H9 (cell line): ENCODE data around the gene ZSCAN30. TPM values are rescaled to one million over a fixed set of nuclear protein-coding genes. Genes with fewer than 3 reads are reported as not detected.

Experiments
- DNase-seq: peaks from one replicate; pipeline ENCODE4 v3.0.0-alpha.2; 2017
- H2AFZ ChIP-seq: one replicate; pipeline ENCODE4 v1.6.1; 2013; ENCODE audit warnings: mild to moderate bottlenecking, low read length, control low read depth, moderate library complexity
- H2AK5ac ChIP-seq: 2 replicates; pipeline ENCODE4 v1.6.1; 2013; ENCODE audit warnings: low read length, control low read depth, mixed read lengths; ENCODE audit not compliant: insufficient read length
- H2BK120ac ChIP-seq: one replicate; pipeline ENCODE4 v1.6.1; 2013; ENCODE audit warnings: low read depth, mild to moderate bottlenecking, low read length, control low read depth, inconsistent platforms; ENCODE audit not compliant: poor library complexity, severe bottlenecking
- H2BK12ac ChIP-seq: 2 replicates; pipeline ENCODE4 v1.6.1; 2013; ENCODE audit warnings: low read length, control low read depth, mixed read lengths, low read depth; ENCODE audit not compliant: insufficient read length
- H2BK15ac ChIP-seq: 2 replicates; pipeline ENCODE4 v1.6.1; 2013; ENCODE audit warnings: low read depth, low read length, control low read depth
- H2BK20ac ChIP-seq: one replicate; pipeline ENCODE4 v1.6.1; 2013; ENCODE audit warnings: low read depth, mild to moderate bottlenecking, low read length, control low read depth, inconsistent platforms; ENCODE audit not compliant: poor library complexity, severe bottlenecking
- H2BK5ac ChIP-seq: 2 replicates; pipeline ENCODE4 v1.6.1; 2013; ENCODE audit warnings: low read length, control low read depth, mixed read lengths; ENCODE audit not compliant: insufficient read length
- H3K14ac ChIP-seq: 2 replicates; pipeline ENCODE4 v1.6.1; 2013; ENCODE audit warnings: low read length, control low read depth; ENCODE audit not compliant: insufficient read depth
- H3K18ac ChIP-seq: 2 replicates; pipeline ENCODE4 v1.6.1; 2013; ENCODE audit warnings: low read depth, mild to moderate bottlenecking, mixed read lengths, low read length, control low read depth; ENCODE audit not compliant: insufficient read length
- H3K23ac ChIP-seq: 2 replicates; pipeline ENCODE4 v1.6.1; 2013; ENCODE audit warnings: low read length, control low read depth, mixed read lengths, low read depth; ENCODE audit not compliant: insufficient read length
- H3K23me2 ChIP-seq: 2 replicates; pipeline ENCODE4 v1.6.1; 2013; ENCODE audit warnings: low read depth, mild to moderate bottlenecking, mixed read lengths, low read length, control low read depth; ENCODE audit not compliant: insufficient read length, poor library complexity, severe bottlenecking
- H3K27ac ChIP-seq: 2 replicates; pipeline ENCODE4 v1.5.1; 2013; ENCODE audit warnings: low read length, control low read depth, mixed read lengths, low read depth; ENCODE audit not compliant: insufficient read length
- H3K27me3 ChIP-seq: 2 replicates; pipeline ENCODE4 v1.6.1; 2013; ENCODE audit warnings: low read length, control low read depth, inconsistent platforms; ENCODE audit not compliant: insufficient read depth
- H3K4ac ChIP-seq: 2 replicates; pipeline ENCODE4 v1.6.1; 2013; ENCODE audit warnings: low read depth, mild to moderate bottlenecking, control low read depth, inconsistent platforms, low read length, moderate library complexity
- H3K4me1 ChIP-seq: 2 replicates; pipeline ENCODE4 v1.6.1; 2013; ENCODE audit warnings: low read length, control low read depth, inconsistent platforms; ENCODE audit not compliant: insufficient read depth
- H3K4me2 ChIP-seq: 2 replicates; pipeline ENCODE4 v1.6.1; 2013; ENCODE audit warnings: low read length, control low read depth, mixed read lengths; ENCODE audit not compliant: insufficient read length, insufficient read depth
- H3K56ac ChIP-seq: 2 replicates; pipeline ENCODE4 v1.6.1; 2013; ENCODE audit warnings: low read depth, mild to moderate bottlenecking, mixed read lengths, low read length, control low read depth; ENCODE audit not compliant: insufficient read length
- H3K79me1 ChIP-seq: 2 replicates; pipeline ENCODE4 v1.6.1; 2013; ENCODE audit warnings: low read depth, mild to moderate bottlenecking, moderate library complexity, low read length, control low read depth, inconsistent platforms; ENCODE audit not compliant: insufficient read depth, poor library complexity, severe bottlenecking
- H3K79me2 ChIP-seq: 2 replicates; pipeline ENCODE4 v1.6.1; 2013; ENCODE audit warnings: low read length, control low read depth, inconsistent platforms; ENCODE audit not compliant: insufficient read depth
- H3K9ac ChIP-seq: 2 replicates; pipeline ENCODE4 v1.6.1; 2013; ENCODE audit warnings: low read length, control low read depth, mixed read lengths; ENCODE audit not compliant: insufficient read length; ENCODE audit errors: extremely low read depth
- H3K9me3 ChIP-seq: one replicate; pipeline ENCODE4 v1.6.1; 2013; ENCODE audit warnings: low read depth, low read length, inconsistent platforms; ENCODE audit not compliant: control insufficient read depth
- H3T11ph ChIP-seq: one replicate; pipeline ENCODE4 v1.6.1; 2013; ENCODE audit warnings: mild to moderate bottlenecking, low read length, control low read depth, inconsistent platforms
- H4K20me1 ChIP-seq: one replicate; pipeline ENCODE4 v1.6.1; 2013; ENCODE audit not compliant: control insufficient read depth, insufficient read length, insufficient read depth
- H4K5ac ChIP-seq: 2 replicates; pipeline ENCODE4 v1.6.1; 2013; ENCODE audit warnings: low read depth, mild to moderate bottlenecking, mixed read lengths, low read length, control low read depth; ENCODE audit not compliant: insufficient read length
- H4K8ac ChIP-seq: replicated peaks from 2 replicates; pipeline ENCODE4 v1.6.1; 2013; ENCODE audit warnings: low read length, control low read depth, mixed read lengths, low read depth; ENCODE audit not compliant: insufficient read length
- H4K91ac ChIP-seq: 2 replicates; pipeline ENCODE4 v1.6.1; 2013; ENCODE audit warnings: low read depth, mild to moderate bottlenecking, moderate library complexity, mixed read lengths, low read length, control low read depth; ENCODE audit not compliant: insufficient read length
- H3K27ac Mint-ChIP-seq, 3 experiments: 2 replicates in 2 of 3; 3 replicates in 1 of 3; pipeline ENCODE4 v1.8.0; 2020 to 2021; ENCODE audit warnings: mixed read lengths in 3 of 3, mild to moderate bottlenecking in 1 of 3, moderate library complexity in 1 of 3
- H3K27me3 Mint-ChIP-seq: 2 replicates; pipeline ENCODE4 v1.8.0; 2021; ENCODE audit warnings: low read depth, mild to moderate bottlenecking, moderate library complexity, mixed read lengths
- H3K36me3 Mint-ChIP-seq, 3 experiments: 2 replicates in 2 of 3; 3 replicates in 1 of 3; pipeline ENCODE4 v1.8.0; 2020 to 2021; ENCODE audit warnings: low read depth in 3 of 3, mixed read lengths in 3 of 3; ENCODE audit not compliant: insufficient read depth in 1 of 3
- H3K4me1 Mint-ChIP-seq, 2 experiments: 2 replicates each; pipeline ENCODE4 v1.8.0; 2020; ENCODE audit warnings: mixed read lengths in 2 of 2
- H3K4me3 Mint-ChIP-seq, 2 experiments: 2 replicates in 1 of 2; 3 replicates in 1 of 2; pipeline ENCODE4 v1.8.0; 2020 to 2021; ENCODE audit warnings: mild to moderate bottlenecking in 2 of 2, mixed read lengths in 2 of 2, moderate library complexity in 1 of 2
- H3K9me3 Mint-ChIP-seq, 2 experiments: 2 replicates in 1 of 2; 3 replicates in 1 of 2; pipeline ENCODE4 v1.8.0; 2020; ENCODE audit warnings: mild to moderate bottlenecking in 2 of 2, mixed read lengths in 2 of 2, moderate library complexity in 1 of 2
- WGBS: extraction: QIAGEN DNeasy Blood & Tissue Kit; methylation state at CpG from one replicate; pipeline ENCODE4 v1.1.7; 2013; ENCODE audit warnings: missing lambda C conversion rate, low lambda C conversion rate, mixed read lengths; ENCODE audit not compliant: insufficient read length; ENCODE audit errors: extremely low coverage; 5-methylcytosine and 5-hydroxymethylcytosine counted together
- total RNA-seq: library from RNA; stranded (reverse); gene quantifications from 2 replicates; pipeline ENCODE4 v1.2.1, GENCODE V29; 2021
- TF ChIP-seq, protein P1 (sequence below): fragments of 200-600 bp; sonication (generic); conservative IDR thresholded peaks from 3 replicates; pipeline ENCODE4 v1.8.0; 2021; ENCODE audit warnings: antibody characterized with exemption, mild to moderate bottlenecking

The ZSCAN30 gene
- total RNA-seq, 1 experiment from 2014 or later, result 11.6 TPM

DNA sequence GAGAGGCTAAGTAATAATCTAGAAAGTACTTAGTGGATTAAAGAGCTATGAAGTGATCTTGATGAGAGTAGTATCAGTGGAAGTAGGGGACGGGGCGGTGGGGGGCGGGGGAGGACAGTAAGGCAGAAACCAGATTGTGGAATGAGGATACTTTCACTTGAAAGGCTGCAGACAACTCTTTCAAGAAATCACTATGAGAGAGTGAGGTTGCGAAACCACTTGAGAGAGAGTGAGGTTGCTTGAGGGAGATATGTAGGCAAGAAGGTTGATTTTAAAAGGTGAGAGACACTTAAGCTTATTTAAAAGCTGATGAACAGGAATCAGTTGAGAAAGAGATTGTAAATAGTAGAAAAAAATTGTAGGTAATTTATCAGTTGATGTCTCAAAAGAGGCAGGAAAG, 45.4 kb downstream of the ZSCAN30 start:
- H4K20me1 ChIP-seq, result no peaks in the 10 kb centered on the region
- Mint-ChIP-seq H3K9me3 (no peaks in the 10 kb centered on the region; a peak in 1 of 5 replicates), H3K27ac (no peak overlapping the region), H3K27me3 (no peaks in the 10 kb centered on the region), H3K36me3 (peaks cover 60 to 70% (median 68%) of the 10 kb centered on the region in 3 experiments), H3K4me1 (peaks cover 6 to 11% of the 10 kb centered on the region in 2 experiments), H3K4me3 (no peak overlapping the region)
- no peak overlapping the region for H4K91ac ChIP-seq
- no peak overlapping the region for H3K27ac ChIP-seq
- no peak overlapping the region for H2BK5ac ChIP-seq
- H4K8ac ChIP-seq, result no peak overlapping the region
- peaks cover 3% of the 10 kb centered on the region for H3K23me2 ChIP-seq
- H3K79me1 ChIP-seq, result peaks cover 3% of the 10 kb centered on the region
- no peak overlapping the region for H3T11ph ChIP-seq
- H3K27me3 ChIP-seq, result no peaks in the 10 kb centered on the region
- no peak overlapping the region for H4K5ac ChIP-seq
- H3K18ac ChIP-seq, result no peak overlapping the region
- no peak overlapping the region for H2AK5ac ChIP-seq
- no CpG with 5 or more reads among the region's 4 CpGs for WGBS
- no peak overlapping the region for H2BK15ac ChIP-seq
- H2BK20ac ChIP-seq, result no peak overlapping the region
- no peaks in the 10 kb centered on the region for H3K9me3 ChIP-seq
- H3K23ac ChIP-seq, result no peak overlapping the region
- no peak overlapping the region for H3K14ac ChIP-seq
- no peak for DNase-seq
- H3K4me1 ChIP-seq, result no peaks in the 10 kb centered on the region
- no peak overlapping the region for H3K4me2 ChIP-seq
- H3K9ac ChIP-seq, result no peak overlapping the region
- H3K56ac ChIP-seq, result no peak overlapping the region
- TF ChIP-seq, protein P1, sequence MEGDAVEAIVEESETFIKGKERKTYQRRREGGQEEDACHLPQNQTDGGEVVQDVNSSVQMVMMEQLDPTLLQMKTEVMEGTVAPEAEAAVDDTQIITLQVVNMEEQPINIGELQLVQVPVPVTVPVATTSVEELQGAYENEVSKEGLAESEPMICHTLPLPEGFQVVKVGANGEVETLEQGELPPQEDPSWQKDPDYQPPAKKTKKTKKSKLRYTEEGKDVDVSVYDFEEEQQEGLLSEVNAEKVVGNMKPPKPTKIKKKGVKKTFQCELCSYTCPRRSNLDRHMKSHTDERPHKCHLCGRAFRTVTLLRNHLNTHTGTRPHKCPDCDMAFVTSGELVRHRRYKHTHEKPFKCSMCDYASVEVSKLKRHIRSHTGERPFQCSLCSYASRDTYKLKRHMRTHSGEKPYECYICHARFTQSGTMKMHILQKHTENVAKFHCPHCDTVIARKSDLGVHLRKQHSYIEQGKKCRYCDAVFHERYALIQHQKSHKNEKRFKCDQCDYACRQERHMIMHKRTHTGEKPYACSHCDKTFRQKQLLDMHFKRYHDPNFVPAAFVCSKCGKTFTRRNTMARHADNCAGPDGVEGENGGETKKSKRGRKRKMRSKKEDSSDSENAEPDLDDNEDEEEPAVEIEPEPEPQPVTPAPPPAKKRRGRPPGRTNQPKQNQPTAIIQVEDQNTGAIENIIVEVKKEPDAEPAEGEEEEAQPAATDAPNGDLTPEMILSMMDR, result no peak
- H2BK12ac ChIP-seq, result no peak overlapping the region
- no peak overlapping the region for H3K4ac ChIP-seq
- H3K79me2 ChIP-seq, result peaks cover 4% of the 10 kb centered on the region; the same call in 1 of the 2 replicates
- H2AFZ ChIP-seq, result no peak overlapping the region
- no peak overlapping the region for H2BK120ac ChIP-seq
